Stimulated activated CD4-positive, alpha-beta T cell treated with anti-CD3 and anti-CD28 coated beads, TNF-alpha, amount 100 ng/mL, for 48 hours (primary cell): Measurements from ENCODE around the gene ELAVL3.
"Not testable (repeated sequence)": the region's sequence is repeated elsewhere in the genome, so short reads cannot be mapped to it uniquely, and the experiment has no call there.

Source experiments
- DNase-seq, 3 donors: peaks; one replicate each; pipeline ENCODE4 v3.0.0-alpha.2; 2020; ENCODE audit warnings: low read depth in 3 of 3

ELAVL3 gene

DNA sequence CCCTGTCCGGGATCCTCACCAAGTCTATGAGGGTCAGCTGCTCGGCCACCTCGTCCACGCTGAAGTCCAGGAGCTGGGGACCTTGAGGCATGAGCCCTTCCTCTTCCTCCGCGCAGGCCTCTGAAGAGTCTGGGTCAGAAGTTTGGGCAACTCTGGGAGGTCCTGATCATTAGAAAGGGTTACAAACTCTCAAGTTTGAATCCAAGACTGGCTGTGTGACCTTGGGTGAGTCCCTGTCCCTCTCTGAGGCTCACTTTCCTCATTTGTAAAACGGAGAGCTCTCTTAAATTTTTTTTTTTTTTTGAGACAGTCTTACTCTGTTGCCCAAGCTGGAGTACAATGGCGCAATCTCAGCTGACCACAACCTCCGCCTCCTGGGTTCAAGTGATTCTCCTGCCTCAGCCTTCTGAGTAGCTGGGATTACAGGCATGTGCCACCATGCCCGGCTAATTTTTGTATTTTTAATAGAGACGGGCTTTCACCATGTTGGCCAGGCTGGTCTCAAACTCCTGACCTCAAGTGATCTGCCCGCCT, 74.1 kb downstream of the ELAVL3 start:
- DNase-seq: not testable (repeated sequence)

DNA sequence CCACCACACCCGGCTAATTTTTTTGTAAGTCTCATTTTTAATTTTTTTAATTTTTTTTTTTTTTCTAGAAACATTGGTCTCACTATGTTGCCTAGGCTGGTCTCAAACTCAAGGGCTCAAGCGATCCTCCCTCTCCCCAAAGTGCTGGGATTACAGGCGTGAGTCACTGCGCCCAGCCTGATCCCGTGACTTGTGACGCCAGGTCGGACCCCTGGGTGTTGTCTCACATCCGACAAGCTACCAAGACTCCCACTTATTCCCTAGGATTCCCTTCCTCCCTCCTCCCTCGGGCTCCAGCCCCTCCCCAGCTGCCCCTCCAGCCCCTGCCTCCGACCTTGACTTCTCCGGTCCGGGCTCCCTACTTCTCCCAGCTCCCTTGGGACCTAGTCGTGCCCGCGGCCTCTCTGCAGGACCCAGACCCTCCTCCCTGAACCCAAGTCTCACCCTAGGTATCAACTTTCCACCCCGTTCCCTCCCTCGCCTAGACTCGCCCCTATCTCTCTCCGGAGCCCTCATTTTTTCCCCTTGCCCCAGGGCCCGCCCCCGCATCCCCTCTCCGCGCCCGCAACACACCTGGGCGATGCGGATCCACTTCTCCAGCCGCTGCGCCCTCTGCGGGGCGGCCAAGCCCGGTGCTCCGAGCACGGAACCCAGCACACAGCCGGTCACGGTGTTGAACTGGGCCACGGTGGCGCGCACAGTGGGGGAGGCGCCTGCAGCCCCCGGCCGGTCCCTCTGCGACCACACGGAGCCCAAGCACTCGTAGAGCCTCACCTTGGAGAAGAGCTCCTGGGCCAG, 74.8 kb downstream of the ELAVL3 start:
- no peak for DNase-seq

GRCh38 chr19:11404588-11405222, 76.1 kb downstream of the ELAVL3 start:
- no peak for DNase-seq

GRCh38 chr19:11401808-11402543, 78.9 kb downstream of the ELAVL3 start:
- no peak for DNase-seq
